Endothelial cell of umbilical vein (primary cell): Measurements from ENCODE around the gene ADAM8. TPM values are rescaled to one million over a fixed set of nuclear protein-coding genes. Genes with fewer than 3 reads are reported as not detected.

ENCODE experiments used
- BruUV-seq: library from RNA; stranded (reverse); fragments of 400-500 nt; replicated peaks from 2 replicates; lab custom pipeline; 2021; lab: Mats Ljungman, UMichigan
- CTCF ChIA-PET: fragments of 300-600, 350-600 bp; sonication (Branson Sonifier 250); formaldehyde crosslinking; loops from one replicate; lab custom pipeline; 2021; ENCODE audit warnings: antibody characterized with exemption, inconsistent platforms; lab: Charles Lee
- POLR2A ChIA-PET: fragments of 300-600, 350-600 bp; sonication (Branson Sonifier 250); formaldehyde crosslinking; loops from one replicate; lab custom pipeline; 2021; ENCODE audit warnings: antibody characterized with exemption, inconsistent platforms; lab: Charles Lee
- DNase-seq: peaks from one replicate; pipeline ENCODE4 v3.0.0-alpha.2; 2011; ENCODE audit warnings: low read depth, low spot score
- FAIRE-seq: peaks from 2 replicates; lab custom pipeline; 2011; peaks lifted over from hg19 to GRCh38; lab: Jason Lieb, UNC
- H2AFZ ChIP-seq: 2 replicates; pipeline ENCODE4 v1.6.0; 2012; ENCODE audit warnings: low read depth, low read length, control low read depth, inconsistent platforms
- H3K27ac ChIP-seq: 2 replicates; pipeline ENCODE4 v1.5.1; 2011; ENCODE audit warnings: low read depth, mild to moderate bottlenecking, control low read depth, low read length, moderate library complexity; ENCODE audit not compliant: insufficient read depth
- H3K27me3 ChIP-seq, 2 experiments: 2 replicates each; pipeline versions ENCODE4 v1.6.0 to v1.6.1; 2011; ENCODE audit warnings: low read length in 2 of 2, mixed read lengths in 1 of 2; ENCODE audit not compliant: control insufficient read depth in 2 of 2, insufficient read depth in 2 of 2
- H3K36me3 ChIP-seq, 2 experiments: 2 replicates in 1 of 2; 3 replicates in 1 of 2; pipeline ENCODE4 v1.5.1; 2011; ENCODE audit warnings: low read length in 2 of 2, mild to moderate bottlenecking in 1 of 2, moderate library complexity in 1 of 2; ENCODE audit not compliant: control insufficient read depth in 2 of 2, insufficient read depth in 2 of 2; ENCODE audit errors: extremely low read depth in 1 of 2
- H3K4me1 ChIP-seq: 3 replicates; pipeline ENCODE4 v1.5.1; 2011; ENCODE audit warnings: mild to moderate bottlenecking, low read length; ENCODE audit not compliant: control insufficient read depth, insufficient read depth; ENCODE audit errors: extremely low read depth
- H3K4me2 ChIP-seq: 2 replicates; pipeline ENCODE4 v1.6.1; 2011; ENCODE audit warnings: low read length, control low read depth, mixed read lengths; ENCODE audit not compliant: insufficient read depth
- H3K4me3 ChIP-seq, 3 experiments: fragments of 200-600 bp in 1 of 3; sonication (generic), shearing (Covaris generic) in 1 of 3; replicated peaks in 1 of 3; 2 replicates each; pipeline ENCODE4 v1.5.1; 2011 to 2016; ENCODE audit warnings: control low read depth in 3 of 3, low read length in 3 of 3, mild to moderate bottlenecking in 2 of 3, inconsistent platforms in 1 of 3, low read depth in 1 of 3, moderate library complexity in 1 of 3; ENCODE audit not compliant: insufficient read depth in 1 of 3
- H3K79me2 ChIP-seq: 2 replicates; pipeline ENCODE4 v1.6.0; 2012; ENCODE audit warnings: low read length, inconsistent platforms; ENCODE audit not compliant: control insufficient read depth, insufficient read depth
- H3K9ac ChIP-seq: replicated peaks from 2 replicates; pipeline ENCODE3; 2011; ENCODE audit warnings: low read length, control low read depth; ENCODE audit not compliant: insufficient read depth; ENCODE audit errors: extremely low read depth
- H3K9me1 ChIP-seq: replicated peaks from 3 replicates; pipeline ENCODE4 v1.6.0; 2011; ENCODE audit warnings: mild to moderate bottlenecking, low read length; ENCODE audit not compliant: control insufficient read depth, insufficient read depth; ENCODE audit errors: extremely low read depth
- H3K9me3 ChIP-seq: replicated peaks from 2 replicates; pipeline ENCODE4 v1.5.1; 2012; ENCODE audit warnings: low read length, inconsistent platforms; ENCODE audit not compliant: control insufficient read depth, insufficient read depth
- H4K20me1 ChIP-seq: replicated peaks from 2 replicates; pipeline ENCODE3; 2011; ENCODE audit warnings: mild to moderate bottlenecking, low read length; ENCODE audit not compliant: control insufficient read depth, insufficient read depth; ENCODE audit errors: extremely low read depth
- EZH2 ChIP-seq: IDR thresholded peaks from 2 replicates; pipeline ENCODE4 v1.6.1; 2012; ENCODE audit warnings: borderline replicate concordance, low read depth, mild to moderate bottlenecking, moderate library complexity, low read length, inconsistent platforms; ENCODE audit not compliant: severe bottlenecking
- FOS ChIP-seq: IDR thresholded peaks from 2 replicates; pipeline ENCODE4 v1.6.1; 2011; ENCODE audit warnings: mild to moderate bottlenecking, low read length, moderate library complexity, borderline replicate concordance; ENCODE audit not compliant: insufficient read depth
- GATA2 ChIP-seq: IDR thresholded peaks from 2 replicates; pipeline ENCODE4 v1.7.0; 2011; ENCODE audit warnings: low read depth, mild to moderate bottlenecking, moderate library complexity, mixed read lengths, low read length; ENCODE audit not compliant: insufficient read length, insufficient read depth
- JUN ChIP-seq: IDR thresholded peaks from 2 replicates; pipeline ENCODE4 v1.6.1; 2011; ENCODE audit warnings: borderline replicate concordance, low read depth; ENCODE audit not compliant: insufficient read length, insufficient read depth
- MYC ChIP-seq: IDR thresholded peaks from one replicate; pipeline ENCODE4 v1.6.1; 2011; ENCODE audit warnings: mild to moderate bottlenecking, low read depth, low read length
- POLR2A ChIP-seq: IDR thresholded peaks from 2 replicates; pipeline ENCODE4 v1.6.1; 2012; ENCODE audit warnings: low read depth, mild to moderate bottlenecking, control low read depth, low read length
- POLR2AphosphoS5 ChIP-seq: IDR thresholded peaks from 2 replicates; pipeline ENCODE4 v1.6.1; 2012; ENCODE audit warnings: low read depth, mild to moderate bottlenecking, control low read depth, low read length, moderate library complexity; ENCODE audit not compliant: insufficient read depth
- dilution Hi-C: fragments of 300-500 bp; cut with MboI; formaldehyde crosslinking; loops from one replicate; pipeline ENCODE4 v1.15.0; 2019; ENCODE audit warnings: low sequenced_read_pairs; ENCODE audit not compliant: extremely low pct_ligation_motif_present
- intact Hi-C: fragments of 100-400 bp; cut with micrococcal nuclease; formaldehyde crosslinking; loops from one replicate; pipeline ENCODE4 v1.10.0; 2022
- polyA plus RNA-seq, 4 experiments: library from polyadenylated mRNA; depleted of rRNA in 3 of 4; stranded (reverse) in 3 of 4; unstranded in 1 of 4; fragments of >200 nt; gene quantifications; 2 replicates each; pipeline versions ENCODE4 v1.2.1 to v1.2.3, GENCODE V29; 2011 to 2012; ENCODE audit warnings: missing spikeins in 1 of 4
- total RNA-seq: library from RNA; stranded (reverse); gene quantifications from 2 replicates; pipeline ENCODE4 v1.2.3, GENCODE V29; 2021
- TF ChIP-seq, protein P1 (sequence below), 2 donors: IDR thresholded peaks; 1 replicate in 1 of 2; 2 replicates in 1 of 2; pipeline ENCODE4 v1.5.1; 2011; ENCODE audit warnings: low read length in 2 of 2, mild to moderate bottlenecking in 2 of 2, moderate library complexity in 2 of 2, control low read depth in 1 of 2, inconsistent platforms in 1 of 2, low read depth in 1 of 2; ENCODE audit not compliant: insufficient read depth in 1 of 2; ENCODE audit errors: extremely low read depth in 1 of 2
- TF ChIP-seq, protein P2 (sequence below): IDR thresholded peaks from 2 replicates; pipeline ENCODE4 v1.6.1; 2011; ENCODE audit not compliant: insufficient read depth, insufficient read length

ADAM8 gene
- total and polyA plus RNA-seq, 2 donors (not counting 3 experiments of a cell fraction or from before 2014, with no cell fraction given) = 0.51 to 0.55 TPM

DNA sequence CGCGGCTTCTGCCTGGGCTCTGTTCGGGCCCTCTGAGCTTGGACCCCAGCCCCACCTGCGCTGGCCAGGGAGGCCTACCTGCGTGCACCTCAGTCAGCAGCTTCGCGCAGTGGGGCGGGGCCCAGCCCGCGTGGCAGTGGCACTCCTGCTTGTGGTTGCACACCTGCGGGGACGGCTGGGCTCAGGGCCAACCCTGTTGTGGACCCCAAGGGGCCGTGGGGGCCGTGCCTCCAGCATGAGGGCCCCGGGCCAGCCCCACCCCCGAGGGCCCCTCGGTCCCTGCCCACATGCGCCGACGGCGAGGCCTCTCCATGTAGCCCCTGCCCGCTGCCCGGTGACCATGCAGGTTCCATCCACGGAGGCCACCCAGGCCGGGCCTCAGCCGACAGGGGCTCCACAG is 7.3 kb downstream of the ADAM8 start:
- no peaks in the 10 kb centered on the region for H3K4me1 ChIP-seq
- intact Hi-C loops = no loop called here
- FAIRE-seq = no peak

More for the DNA sequence above, 7.3 kb downstream of the ADAM8 start:
- Histone ChIP-seq H3K27me3 (no peaks in the 10 kb centered on the region), H3K27ac (no peak overlapping the region), H3K79me2 (no peaks in the 10 kb centered on the region), H3K9me1 (no peaks in the 10 kb centered on the region), H3K36me3 (no peaks in the 10 kb centered on the region), H2AFZ (no peak overlapping the region), H4K20me1 (no peaks in the 10 kb centered on the region), H3K9me3 (no peaks in the 10 kb centered on the region), H3K4me2 (no peak overlapping the region), H3K9ac (no peak overlapping the region), H3K4me3 (no peak overlapping the region)
- ChIA-PET CTCF (no interaction called here), POLR2A (no interaction called here)
- dilution Hi-C loops = no loop called here
- DNase-seq = no peak
- no TSS peak for BruUV-seq
- TF ChIP-seq, protein P1, sequence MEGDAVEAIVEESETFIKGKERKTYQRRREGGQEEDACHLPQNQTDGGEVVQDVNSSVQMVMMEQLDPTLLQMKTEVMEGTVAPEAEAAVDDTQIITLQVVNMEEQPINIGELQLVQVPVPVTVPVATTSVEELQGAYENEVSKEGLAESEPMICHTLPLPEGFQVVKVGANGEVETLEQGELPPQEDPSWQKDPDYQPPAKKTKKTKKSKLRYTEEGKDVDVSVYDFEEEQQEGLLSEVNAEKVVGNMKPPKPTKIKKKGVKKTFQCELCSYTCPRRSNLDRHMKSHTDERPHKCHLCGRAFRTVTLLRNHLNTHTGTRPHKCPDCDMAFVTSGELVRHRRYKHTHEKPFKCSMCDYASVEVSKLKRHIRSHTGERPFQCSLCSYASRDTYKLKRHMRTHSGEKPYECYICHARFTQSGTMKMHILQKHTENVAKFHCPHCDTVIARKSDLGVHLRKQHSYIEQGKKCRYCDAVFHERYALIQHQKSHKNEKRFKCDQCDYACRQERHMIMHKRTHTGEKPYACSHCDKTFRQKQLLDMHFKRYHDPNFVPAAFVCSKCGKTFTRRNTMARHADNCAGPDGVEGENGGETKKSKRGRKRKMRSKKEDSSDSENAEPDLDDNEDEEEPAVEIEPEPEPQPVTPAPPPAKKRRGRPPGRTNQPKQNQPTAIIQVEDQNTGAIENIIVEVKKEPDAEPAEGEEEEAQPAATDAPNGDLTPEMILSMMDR (IDR thresholded peaks at IDR 0.05; ENCODE audit: extremely low read depth in 1 of 2, insufficient read depth in 1 of 2, low read depth in 1 of 2, low read length in 2 of 2) = no peak
- TF ChIP-seq POLR2AphosphoS5 (no peak), GATA2 (no peak), POLR2A (no peak), JUN (no peak), FOS (no peak), MYC (no peak), EZH2 (no peak)
- TF ChIP-seq, protein P2, sequence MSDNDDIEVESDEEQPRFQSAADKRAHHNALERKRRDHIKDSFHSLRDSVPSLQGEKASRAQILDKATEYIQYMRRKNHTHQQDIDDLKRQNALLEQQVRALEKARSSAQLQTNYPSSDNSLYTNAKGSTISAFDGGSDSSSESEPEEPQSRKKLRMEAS = no peak
